Neural progenitor cell (in vitro differentiated cells): ENCODE data around the gene RMRP.

Experiments used
- CTCF ChIP-seq: fragments of 200-600 bp; sonication (generic); IDR thresholded peaks from 2 replicates; pipeline ENCODE4 v1.5.1; 2017; ENCODE audit warnings: antibody characterized with exemption, mild to moderate bottlenecking
- EZH2phosphoT487 ChIP-seq: fragments of 200-600 bp; sonication (generic); IDR thresholded peaks from 2 replicates; pipeline ENCODE4 v1.6.1; 2017; ENCODE audit warnings: antibody characterized with exemption

DNA sequence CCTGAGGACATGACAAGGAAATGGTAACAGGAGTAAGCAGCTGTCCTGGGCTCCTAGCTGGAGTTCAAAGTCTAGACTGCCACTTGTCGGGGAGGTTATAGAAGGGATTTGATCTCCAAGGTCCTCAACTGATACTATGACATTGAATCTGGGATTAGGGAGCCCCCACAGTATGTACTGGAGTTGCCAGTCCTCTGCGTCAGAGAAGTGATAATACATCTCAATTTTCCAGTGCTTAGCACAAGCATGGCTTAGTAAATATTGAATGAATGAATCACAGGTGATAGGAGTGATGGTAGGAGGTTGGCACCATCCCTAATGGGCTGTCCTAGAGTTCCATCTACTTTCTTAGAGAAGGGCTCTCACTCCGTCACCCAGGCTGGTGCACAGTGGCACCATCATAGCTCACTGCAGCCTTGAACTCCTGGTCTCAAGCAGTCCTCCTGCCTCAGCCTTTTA lies 38.2 kb upstream of the RMRP start:
- no peak for TF ChIP-seq CTCF
- TF ChIP-seq EZH2phosphoT487: no peak
